WTC11 (cell line): ENCODE data around the gene FAM234A. TPM values are rescaled to one million over a fixed set of nuclear protein-coding genes. Genes with fewer than 3 reads are reported as not detected.

ENCODE experiments used
- ATAC-seq: fragments of 200-7000 bp; cut with Tn5 transposase; 2 replicates; pipeline ENCODE4 v1.10.0; 2021; ENCODE audit warnings: mild to moderate bottlenecking, moderate library complexity
- CTCF ChIA-PET: fragments of 300-600 bp; sonication (Branson Sonifier 250); formaldehyde crosslinking; loops from one replicate; lab custom pipeline; 2021; ENCODE audit warnings: antibody characterized with exemption; lab: Charles Lee
- POLR2A ChIA-PET: fragments of 350-600 bp; sonication (Branson Sonifier 250); formaldehyde crosslinking; loops from one replicate; lab custom pipeline; 2021; ENCODE audit warnings: antibody characterized with exemption; lab: Charles Lee
- DNase-seq: peaks from one replicate; pipeline ENCODE4 v3.0.0; 2021; ENCODE audit warnings: low spot score
- H3K27ac Mint-ChIP-seq: 2 replicates; pipeline ENCODE4 v1.8.0; 2021; ENCODE audit warnings: mixed read lengths
- H3K27me3 Mint-ChIP-seq: 2 replicates; pipeline ENCODE4 v1.8.0; 2021; ENCODE audit warnings: low read depth, mild to moderate bottlenecking, moderate library complexity, mixed read lengths
- H3K36me3 Mint-ChIP-seq: 2 replicates; pipeline ENCODE4 v1.8.0; 2021; ENCODE audit warnings: mixed read lengths
- H3K4me1 Mint-ChIP-seq: 2 replicates; pipeline ENCODE4 v1.8.0; 2022; ENCODE audit warnings: mixed read lengths
- H3K4me3 Mint-ChIP-seq: 2 replicates; pipeline ENCODE4 v1.8.0; 2021; ENCODE audit warnings: mild to moderate bottlenecking, moderate library complexity, mixed read lengths
- H3K9me3 Mint-ChIP-seq: 2 replicates; pipeline ENCODE4 v1.8.0; 2021; ENCODE audit warnings: mixed read lengths
- CBFB ChIP-seq: sonication (generic); formaldehyde crosslinking; IDR thresholded peaks from 2 replicates; pipeline ENCODE4 v1.8.1; 2022; ENCODE audit warnings: mild to moderate bottlenecking, low read depth, missing genetic modification reagents
- CREB1 ChIP-seq: sonication (generic); formaldehyde crosslinking; IDR thresholded peaks from 2 replicates; pipeline ENCODE4 v1.8.0; 2023; ENCODE audit warnings: mild to moderate bottlenecking, missing genetic modification reagents
- E2F1 ChIP-seq: sonication (generic); formaldehyde crosslinking; IDR thresholded peaks from 2 replicates; pipeline ENCODE4 v1.8.0; 2022; ENCODE audit warnings: mild to moderate bottlenecking, missing genetic modification reagents
- E2F4 ChIP-seq: sonication (generic); formaldehyde crosslinking; IDR thresholded peaks from 2 replicates; pipeline ENCODE4 v1.8.1; 2022; ENCODE audit warnings: low read depth, mild to moderate bottlenecking, moderate library complexity, missing genetic modification reagents, borderline replicate concordance
- HMGA2 ChIP-seq: fragments of 250-450 bp; sonication (Bioruptor Pico); IDR thresholded peaks from 2 replicates; pipeline ENCODE4 v1.4.0; 2021; ENCODE audit warnings: mild to moderate bottlenecking, moderate library complexity
- MXD4 ChIP-seq: fragments of 250-450 bp; sonication (Bioruptor Pico); IDR thresholded peaks from 2 replicates; pipeline ENCODE4 v1.8.0; 2021; ENCODE audit warnings: mild to moderate bottlenecking, moderate library complexity, borderline replicate concordance
- NFATC4 ChIP-seq: fragments of 250-450 bp; sonication (Bioruptor Pico); IDR thresholded peaks from 2 replicates; pipeline ENCODE4 v1.9.0; 2021; ENCODE audit warnings: mild to moderate bottlenecking
- NFE2L1 ChIP-seq: sonication (generic); formaldehyde crosslinking; IDR thresholded peaks from 2 replicates; pipeline ENCODE4 v1.8.1; 2023; ENCODE audit warnings: missing genetic modification reagents
- RELA ChIP-seq: sonication (generic); formaldehyde crosslinking; IDR thresholded peaks from 2 replicates; pipeline ENCODE4 v1.8.1; 2022; ENCODE audit warnings: missing genetic modification reagents, mild to moderate bottlenecking, borderline replicate concordance
- TEAD1 ChIP-seq: sonication (generic); formaldehyde crosslinking; IDR thresholded peaks from 2 replicates; pipeline ENCODE4 v1.8.0; 2022; ENCODE audit warnings: mild to moderate bottlenecking, missing genetic modification reagents
- ZNF263 ChIP-seq: sonication (generic); formaldehyde crosslinking; IDR thresholded peaks from 2 replicates; pipeline ENCODE4 v1.8.1; 2022; ENCODE audit warnings: low read depth, mild to moderate bottlenecking, moderate library complexity, missing genetic modification reagents
- total RNA-seq: library from RNA; stranded (reverse); gene quantifications from 3 replicates; pipeline ENCODE4 v1.2.3, GENCODE V29; 2021
- TF ChIP-seq, protein P1 (sequence below): fragments of 250-450 bp; sonication (Bioruptor Pico); IDR thresholded peaks from 2 replicates; pipeline ENCODE4 v1.9.0; 2021; ENCODE audit warnings: mild to moderate bottlenecking, borderline replicate concordance

FAM234A gene
- total RNA-seq, 1 experiment from 2014 or later = 115 TPM

DNA sequence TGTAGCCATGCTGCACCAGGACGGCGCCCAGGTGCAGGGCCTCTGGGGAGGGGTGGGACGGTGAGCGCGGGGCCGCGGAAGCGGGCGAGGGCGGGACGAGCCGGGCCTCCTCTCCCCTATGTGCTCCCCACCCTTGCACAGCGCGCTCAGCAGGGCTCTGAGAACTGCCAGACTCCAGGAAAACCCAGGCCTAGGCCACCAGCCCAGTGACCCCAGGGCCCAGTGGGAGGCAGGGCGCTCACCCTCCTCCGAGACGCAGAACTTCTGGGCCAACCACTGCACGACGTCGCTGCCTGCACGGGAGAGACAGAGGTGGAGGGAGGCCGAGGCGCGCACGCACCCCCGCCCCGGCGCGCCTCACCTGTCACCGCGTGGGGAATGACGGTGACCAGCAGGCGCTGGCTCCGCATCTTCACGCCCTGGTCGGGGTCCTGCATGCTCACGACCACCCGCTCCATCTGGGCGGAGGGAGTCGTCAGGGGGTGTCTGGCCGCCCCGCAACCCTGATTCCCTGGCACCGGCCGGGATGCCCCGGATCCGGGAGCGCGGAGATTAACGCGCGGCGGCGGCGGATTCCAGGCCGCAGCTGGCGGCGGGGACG lies 40.5 kb downstream of the FAM234A start (continued):
- 0 out of 2 replicates have a peak, but pooled peaks have one; percentile 32 for TF ChIP-seq CBFB
- no peak for TF ChIP-seq ZNF263 (CRISPR knock-in tag)
- no peak; the same call in 1 of the 2 replicates for TF ChIP-seq NFE2L1 (CRISPR knock-in tag)
- 0 out of 2 replicates have a peak, but pooled peaks have one; percentile 39 for TF ChIP-seq E2F4 (CRISPR knock-in tag)
- TF ChIP-seq NFATC4 = no peak
- TF ChIP-seq RELA = peak; percentile 53; the same call in 1 of the 2 replicates

DNA sequence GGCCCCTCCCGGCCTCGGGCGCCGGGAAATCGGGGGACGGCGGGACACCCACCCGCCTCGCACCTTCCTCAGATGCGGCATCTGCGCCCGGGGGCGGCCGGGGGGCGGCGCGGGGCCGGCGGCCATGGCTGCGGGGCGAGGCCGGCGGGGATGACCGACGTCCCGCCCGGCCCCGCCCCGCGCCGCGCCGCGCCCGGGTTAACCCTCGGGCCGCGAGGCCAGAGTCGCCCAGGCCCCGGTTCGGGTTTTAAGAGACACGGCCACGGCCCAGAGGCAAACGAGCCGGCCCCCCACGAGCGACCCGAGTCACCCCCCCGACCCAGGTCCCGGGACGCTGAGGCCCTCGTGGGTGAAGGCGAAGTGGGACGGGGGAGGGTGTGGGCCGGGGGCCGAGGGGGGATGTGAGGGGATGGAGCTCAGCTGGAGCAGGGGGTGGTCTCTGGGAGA lies 41.2 kb downstream of the FAM234A start, which contains the start of gene RGS11:
Gene RGS11, minus strand, starts transcription at position 159 of the 447 bp plus-strand sequence. Its CDS starts 33 bp downstream, at position 126.
- Mint-ChIP-seq H3K4me1 (no peaks in the 10 kb centered on the region; the same call in 1 of the 2 replicates), H3K27me3 (peaks cover 43% of the 10 kb centered on the region), H3K36me3 (no peaks in the 10 kb centered on the region), H3K9me3 (no peaks in the 10 kb centered on the region), H3K27ac (no peak within 1 kb of the TSS), H3K4me3 (peak within 1 kb of the TSS; percentile 66)
- TF ChIP-seq MXD4 (CRISPR knock-in tag) = no peak
- TF ChIP-seq TEAD1 (CRISPR knock-in tag) = no peak
- TF ChIP-seq, protein P1, sequence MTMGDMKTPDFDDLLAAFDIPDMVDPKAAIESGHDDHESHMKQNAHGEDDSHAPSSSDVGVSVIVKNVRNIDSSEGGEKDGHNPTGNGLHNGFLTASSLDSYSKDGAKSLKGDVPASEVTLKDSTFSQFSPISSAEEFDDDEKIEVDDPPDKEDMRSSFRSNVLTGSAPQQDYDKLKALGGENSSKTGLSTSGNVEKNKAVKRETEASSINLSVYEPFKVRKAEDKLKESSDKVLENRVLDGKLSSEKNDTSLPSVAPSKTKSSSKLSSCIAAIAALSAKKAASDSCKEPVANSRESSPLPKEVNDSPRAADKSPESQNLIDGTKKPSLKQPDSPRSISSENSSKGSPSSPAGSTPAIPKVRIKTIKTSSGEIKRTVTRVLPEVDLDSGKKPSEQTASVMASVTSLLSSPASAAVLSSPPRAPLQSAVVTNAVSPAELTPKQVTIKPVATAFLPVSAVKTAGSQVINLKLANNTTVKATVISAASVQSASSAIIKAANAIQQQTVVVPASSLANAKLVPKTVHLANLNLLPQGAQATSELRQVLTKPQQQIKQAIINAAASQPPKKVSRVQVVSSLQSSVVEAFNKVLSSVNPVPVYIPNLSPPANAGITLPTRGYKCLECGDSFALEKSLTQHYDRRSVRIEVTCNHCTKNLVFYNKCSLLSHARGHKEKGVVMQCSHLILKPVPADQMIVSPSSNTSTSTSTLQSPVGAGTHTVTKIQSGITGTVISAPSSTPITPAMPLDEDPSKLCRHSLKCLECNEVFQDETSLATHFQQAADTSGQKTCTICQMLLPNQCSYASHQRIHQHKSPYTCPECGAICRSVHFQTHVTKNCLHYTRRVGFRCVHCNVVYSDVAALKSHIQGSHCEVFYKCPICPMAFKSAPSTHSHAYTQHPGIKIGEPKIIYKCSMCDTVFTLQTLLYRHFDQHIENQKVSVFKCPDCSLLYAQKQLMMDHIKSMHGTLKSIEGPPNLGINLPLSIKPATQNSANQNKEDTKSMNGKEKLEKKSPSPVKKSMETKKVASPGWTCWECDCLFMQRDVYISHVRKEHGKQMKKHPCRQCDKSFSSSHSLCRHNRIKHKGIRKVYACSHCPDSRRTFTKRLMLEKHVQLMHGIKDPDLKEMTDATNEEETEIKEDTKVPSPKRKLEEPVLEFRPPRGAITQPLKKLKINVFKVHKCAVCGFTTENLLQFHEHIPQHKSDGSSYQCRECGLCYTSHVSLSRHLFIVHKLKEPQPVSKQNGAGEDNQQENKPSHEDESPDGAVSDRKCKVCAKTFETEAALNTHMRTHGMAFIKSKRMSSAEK (CRISPR knock-in tag) = no peak
- no peak for TF ChIP-seq CREB1 (CRISPR knock-in tag)
- no peak for TF ChIP-seq HMGA2
- ATAC-seq (no peak), DNase-seq (no peak)
- POLR2A ChIA-PET = interaction anchor here (0.6 kb wide), 1 partner anchor 16 kb away, joined by 3 read pairs; no protein-coding TSS in a partner anchor
- CTCF ChIA-PET = interaction anchor here (0.6 to 1.8 kb wide), 5 partner anchors 24 to 116 kb away, joined by 3 to 8 read pairs (median 4); no protein-coding TSS in a partner anchor

- CTCF ChIA-PET = interaction anchor here (0.7 to 1.8 kb wide), 5 partner anchors 23 to 86 kb away, joined by 3 to 8 read pairs (median 4); no protein-coding TSS in a partner anchor
- no peak for TF ChIP-seq E2F1
- no peaks in the 10 kb centered on the region for H3K9me3 Mint-ChIP-seq
- ATAC-seq = no peak
- H3K27me3 Mint-ChIP-seq = peaks cover 50% of the 10 kb centered on the region
- no peaks in the 10 kb centered on the region for H3K36me3 Mint-ChIP-seq
- no peaks in the 10 kb centered on the region; the same call in 1 of the 2 replicates for H3K4me1 Mint-ChIP-seq
- DNase-seq = no peak
- no peak overlapping the region for H3K27ac Mint-ChIP-seq
- H3K4me3 Mint-ChIP-seq = peak overlapping the region; percentile 66
- POLR2A ChIA-PET = no interaction called here
Measured at GRCh38 chr16:276426-277077, 41.9 kb downstream of the FAM234A start.
